Measurements from ENCODE around the gene INTS3. TPM values are rescaled to one million over a fixed set of nuclear protein-coding genes. Genes with fewer than 3 reads are reported as not detected.

The INTS3 gene
- total and polyA plus RNA-seq, 9 of the 15 experiments (the other 6 are each of a cell fraction or from before 2014, with no cell fraction given), result 6.3 to 24.1 (median 14.3) TPM

GRCh38 chr1:153697191-153698019 lies 30.4 kb upstream of the INTS3 start (continued):
- TF ChIP-seq ZBTB49 (CRISPR knock-in tag; IDR thresholded peaks at IDR 0.05; ENCODE audit: borderline replicate concordance) (no peak), GATAD2B (IDR thresholded peaks at IDR 0.05; ENCODE audit: borderline replicate concordance) (no peak), RNF2 (IDR thresholded peaks at IDR 0.05) (peak; percentile 85; the same call in 1 of the 2 replicates), FUS (optimal IDR thresholded peaks at IDR 0.05; ENCODE audit: low read depth, low read length) (no peak), MLX (CRISPR knock-in tag; conservative IDR thresholded peaks at IDR 0.05) (no peak), ARID3A (IDR thresholded peaks at IDR 0.05; ENCODE audit: borderline replicate concordance, low read depth, low read length) (no peak), PHF8 (IDR thresholded peaks at IDR 0.05; ENCODE audit: borderline replicate concordance, low read length) (peak; percentile 21; the same call in 1 of the 2 replicates), POLR2AphosphoS5 (IDR thresholded peaks at IDR 0.05; ENCODE audit: control insufficient read depth, insufficient read depth, low read depth, low read length) (peak; percentile 43; the same call in 1 of the 2 replicates), SREBF1 (IDR thresholded peaks at IDR 0.05; ENCODE audit: borderline replicate concordance, low read depth, low read length) (no peak), ZNF79 (CRISPR knock-in tag; IDR thresholded peaks at IDR 0.05; ENCODE audit: low read depth) (no peak), ETS1 (conservative IDR thresholded peaks at IDR 0.05; ENCODE audit: control insufficient read depth, low read depth, low read length) (no peak), BCLAF1 (IDR thresholded peaks at IDR 0.05; ENCODE audit: borderline replicate concordance in 1 of 2, control insufficient read depth in 1 of 2, low read depth in 2 of 2, low read length in 1 of 2) (no peak)

All from K562 (cell line).